ENCODE data around the gene ASH1L.
"Not testable (repeated sequence)": the region's sequence is repeated elsewhere in the genome, so short reads cannot be mapped to it uniquely, and the experiment has no call there.

Gene ASH1L

GRCh38 chr1:155309423-155310021 is 253.1 kb downstream of the ASH1L start:
- DNase-seq (ENCODE audit: low read depth in 1 of 2, low spot score in 1 of 2): no peak

- peak; percentile 87 to 92 for DNase-seq (ENCODE audit: low read depth in 1 of 2, low spot score in 1 of 2)
These were observed 253.8 kb downstream of the ASH1L start, which contains the start of gene FDPS for GRCh38 chr1:155308493-155309422. TSS of gene FDPS (plus strand) at chr1:155308866. CDS start at chr1:155309790, 924 bp downstream.

- DNase-seq (ENCODE audit: low read depth in 1 of 2, low spot score in 1 of 2): no peak
These were observed 255.3 kb downstream of the ASH1L start for GRCh38 chr1:155307247-155307740.

- no peak for DNase-seq (ENCODE audit: low read depth in 1 of 2, low spot score in 1 of 2)
These were observed 256.7 kb downstream of the ASH1L start for GRCh38 chr1:155305881-155306391.

GRCh38 chr1:155304558-155305063 is 258.0 kb downstream of the ASH1L start:
- DNase-seq (ENCODE audit: low read depth in 1 of 2, low spot score in 1 of 2): no peak

GRCh38 chr1:155301342-155301841 is 261.2 kb downstream of the ASH1L start, which contains the start of gene PKLR:
TSS of gene PKLR (minus strand) at chr1:155301438. CDS start at chr1:155301395, 43 bp downstream.
- no peak for DNase-seq (ENCODE audit: low read depth in 1 of 2, low spot score in 1 of 2)

- no peak for DNase-seq (ENCODE audit: low read depth in 1 of 2, low spot score in 1 of 2)
These were observed 261.9 kb downstream of the ASH1L start for GRCh38 chr1:155300553-155301329.

GRCh38 chr1:155300024-155300423 is 262.6 kb downstream of the ASH1L start:
- no peak for DNase-seq (ENCODE audit: low read depth in 1 of 2, low spot score in 1 of 2)

- no peak for DNase-seq (ENCODE audit: low read depth in 1 of 2, low spot score in 1 of 2)
These were observed 265.2 kb downstream of the ASH1L start for GRCh38 chr1:155297384-155297783.

- DNase-seq (ENCODE audit: low read depth in 1 of 2, low spot score in 1 of 2): no peak
These were observed 265.9 kb downstream of the ASH1L start for GRCh38 chr1:155296661-155297060.

GRCh38 chr1:155295942-155296267 is 266.7 kb downstream of the ASH1L start:
- DNase-seq (ENCODE audit: low read depth in 1 of 2, low spot score in 1 of 2): no peak

GRCh38 chr1:155295183-155295941 is 267.2 kb downstream of the ASH1L start:
- no peak for DNase-seq (ENCODE audit: low read depth in 1 of 2, low spot score in 1 of 2)

GRCh38 chr1:155294520-155295182 is 268.0 kb downstream of the ASH1L start:
- DNase-seq (ENCODE audit: low read depth in 1 of 2, low spot score in 1 of 2): no peak

- no peak for DNase-seq (ENCODE audit: low read depth in 1 of 2, low spot score in 1 of 2)
These were observed 269.4 kb downstream of the ASH1L start for GRCh38 chr1:155293086-155293749.

GRCh38 chr1:155291006-155291405 is 271.6 kb downstream of the ASH1L start:
- not testable (repeated sequence) for DNase-seq (ENCODE audit: low read depth in 1 of 2, low spot score in 1 of 2)

GRCh38 chr1:155287987-155288543 is 274.5 kb downstream of the ASH1L start:
- DNase-seq (ENCODE audit: low read depth in 1 of 2, low spot score in 1 of 2): no peak

- no peak for DNase-seq (ENCODE audit: low read depth in 1 of 2, low spot score in 1 of 2)
These were observed 276.1 kb downstream of the ASH1L start for GRCh38 chr1:155286544-155286943.

- DNase-seq (ENCODE audit: low read depth in 1 of 2, low spot score in 1 of 2): no peak
These were observed 277.0 kb downstream of the ASH1L start for GRCh38 chr1:155285631-155286044.
